Measurements from ENCODE around the gene GNAL.

DNA sequence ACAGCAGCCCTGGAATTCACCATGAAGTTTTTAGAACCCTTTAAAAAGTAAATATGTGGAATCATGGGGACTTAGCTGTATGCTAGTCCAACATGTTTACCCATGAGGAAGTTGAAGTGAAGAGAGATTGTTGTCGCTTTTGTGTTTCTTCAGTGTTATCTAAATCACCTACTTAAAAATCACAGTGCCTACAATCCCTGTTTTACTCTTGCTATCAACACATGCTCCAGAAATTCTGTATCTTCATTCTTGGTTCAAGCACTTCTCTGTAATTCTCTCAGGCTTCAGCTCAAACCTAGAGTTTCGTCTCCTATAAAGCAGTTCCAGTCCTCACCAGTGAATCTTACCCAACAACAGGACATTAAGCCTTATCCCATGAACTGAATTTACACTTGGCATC is 131.6 kb downstream of the GNAL start:
- TF ChIP-seq, protein P1, sequence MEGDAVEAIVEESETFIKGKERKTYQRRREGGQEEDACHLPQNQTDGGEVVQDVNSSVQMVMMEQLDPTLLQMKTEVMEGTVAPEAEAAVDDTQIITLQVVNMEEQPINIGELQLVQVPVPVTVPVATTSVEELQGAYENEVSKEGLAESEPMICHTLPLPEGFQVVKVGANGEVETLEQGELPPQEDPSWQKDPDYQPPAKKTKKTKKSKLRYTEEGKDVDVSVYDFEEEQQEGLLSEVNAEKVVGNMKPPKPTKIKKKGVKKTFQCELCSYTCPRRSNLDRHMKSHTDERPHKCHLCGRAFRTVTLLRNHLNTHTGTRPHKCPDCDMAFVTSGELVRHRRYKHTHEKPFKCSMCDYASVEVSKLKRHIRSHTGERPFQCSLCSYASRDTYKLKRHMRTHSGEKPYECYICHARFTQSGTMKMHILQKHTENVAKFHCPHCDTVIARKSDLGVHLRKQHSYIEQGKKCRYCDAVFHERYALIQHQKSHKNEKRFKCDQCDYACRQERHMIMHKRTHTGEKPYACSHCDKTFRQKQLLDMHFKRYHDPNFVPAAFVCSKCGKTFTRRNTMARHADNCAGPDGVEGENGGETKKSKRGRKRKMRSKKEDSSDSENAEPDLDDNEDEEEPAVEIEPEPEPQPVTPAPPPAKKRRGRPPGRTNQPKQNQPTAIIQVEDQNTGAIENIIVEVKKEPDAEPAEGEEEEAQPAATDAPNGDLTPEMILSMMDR (IDR thresholded peaks at IDR 0.05) = no peak
- no peak for TF ChIP-seq TCF7L2 (IDR thresholded peaks at IDR 0.05; ENCODE audit: low read depth, low read length)
- TF ChIP-seq POLR2AphosphoS5 (IDR thresholded peaks at IDR 0.05; ENCODE audit: low read depth, low read length) = no peak

Data from Panc1 (cell line).